ENCODE measurements around the gene GOLGA8K. TPM values are rescaled to one million over a fixed set of nuclear protein-coding genes. Genes with fewer than 3 reads are reported as not detected.

Gene GOLGA8K
- not detected in 2 replicates for total RNA-seq

GRCh38 chr15:32403192-32403591, at the start of gene GOLGA8K:
TSS of gene GOLGA8K (minus strand) at chr15:32403292. CDS start at chr15:32403194, 98 bp downstream.

Other genes with a start within 250 kb of the GOLGA8K start
- gene GOLGA8O, start 52.3 kb upstream of the GOLGA8K start, total RNA-seq = 0.48 TPM in 1 of 2 replicates, not detected in the other
- gene GOLGA8N, start 190.2 kb upstream of the GOLGA8K start, total RNA-seq = 0.72 and 2.8 TPM in 2 replicates
- gene ARHGAP11A, start 212.2 kb upstream of the GOLGA8K start, total RNA-seq = 2.1 and 4.6 TPM in 2 replicates
- 1.7 and 12.8 TPM in 2 replicates for gene SCG5, start 238.4 kb upstream of the GOLGA8K start, total RNA-seq